Measurements from ENCODE around the gene SKOR2. TPM values are rescaled to one million over a fixed set of nuclear protein-coding genes. Genes with fewer than 3 reads are reported as not detected.

Gene SKOR2
- total RNA-seq, result not detected

- ATAC-seq, result no peak
These were observed at the start of gene SKOR2 for GRCh38 chr18:47251289-47252120. Gene SKOR2 (minus strand): TSS chr18:47251660. CDS start chr18:47249183, 2,477 bp downstream.

- ATAC-seq, result no peak
These were observed 45.0 kb upstream of the SKOR2 start for GRCh38 chr18:47296462-47296861.

- ATAC-seq, result no peak
These were observed 43.3 kb upstream of the SKOR2 start for GRCh38 chr18:47294801-47295200.

GRCh38 chr18:47288741-47289140 is 37.3 kb upstream of the SKOR2 start:
- no peak for ATAC-seq

- ATAC-seq, result no peak
These were observed 36.6 kb upstream of the SKOR2 start for GRCh38 chr18:47287911-47288585.

GRCh38 chr18:47286776-47287410 is 35.4 kb upstream of the SKOR2 start:
- ATAC-seq, result no peak

GRCh38 chr18:47285456-47285855 is 34.0 kb upstream of the SKOR2 start:
- ATAC-seq, result no peak

GRCh38 chr18:47284721-47285395 is 33.4 kb upstream of the SKOR2 start:
- ATAC-seq, result no peak

- no peak for ATAC-seq
These were observed 32.0 kb upstream of the SKOR2 start for GRCh38 chr18:47283476-47283875.

GRCh38 chr18:47280121-47280520 is 28.7 kb upstream of the SKOR2 start:
- no peak for ATAC-seq

GRCh38 chr18:47274961-47275360 is 23.5 kb upstream of the SKOR2 start:
- no peak for ATAC-seq

- ATAC-seq, result no peak
These were observed 13.7 kb upstream of the SKOR2 start for GRCh38 chr18:47265197-47265596.

GRCh38 chr18:47264308-47264700 is 12.8 kb upstream of the SKOR2 start:
- ATAC-seq, result no peak

GRCh38 chr18:47263430-47264307 is 12.2 kb upstream of the SKOR2 start:
- no peak for ATAC-seq

- no peak for ATAC-seq
These were observed 11.6 kb upstream of the SKOR2 start for GRCh38 chr18:47263150-47263429.

GRCh38 chr18:47262301-47263149 is 11.1 kb upstream of the SKOR2 start:
- no peak for ATAC-seq

- no peak for ATAC-seq
These were observed 10.4 kb upstream of the SKOR2 start for GRCh38 chr18:47261902-47262300.

GRCh38 chr18:47260924-47261701 is 9.7 kb upstream of the SKOR2 start:
- ATAC-seq, result no peak

GRCh38 chr18:47260120-47260923 is 8.9 kb upstream of the SKOR2 start:
- peak; percentile 37 for ATAC-seq

Measured in esophagus mucosa (tissue), 1 donor.